Measurements from ENCODE around the gene MARCKSL1. TPM values are rescaled to one million over a fixed set of nuclear protein-coding genes. Genes with fewer than 3 reads are reported as not detected.

The MARCKSL1 gene
- total RNA-seq, 1 experiment from 2014 or later, result 91.5 TPM

GRCh38 chr1:32291708-32292538 is 44.1 kb downstream of the MARCKSL1 start, which contains the start of gene HDAC1:
Gene HDAC1, plus strand, starts transcription at chr1:32292083. Its CDS starts 87 bp downstream, at chr1:32292170.
- intact Hi-C loops (cut with micrococcal nuclease; ENCODE audit: unreplicated experiment), result no loop called here
- Histone ChIP-seq H3K9me2 (ENCODE audit: insufficient read depth) (no peaks in the 10 kb centered on the region), H3K36me3 (ENCODE audit: low read depth) (0 out of 2 replicates have a peak, but pooled peaks cover 4% of the 10 kb centered on the region), H3F3A (ENCODE audit: insufficient read depth, low read depth) (peaks cover 23% of the 10 kb centered on the region; the same call in 1 of the 2 replicates), H3K4me2 (peak within 1 kb of the TSS; percentile 63), H3K27me3 (ENCODE audit: insufficient read depth, low read depth) (no peaks in the 10 kb centered on the region), H2AFZ (peak within 1 kb of the TSS; percentile 95), H3K9me3 (ENCODE audit: insufficient read depth, low read depth) (no peaks in the 10 kb centered on the region), H3K27ac (peak within 1 kb of the TSS; percentile 56), H4K20me1 (ENCODE audit: insufficient read depth) (peaks cover 3% of the 10 kb centered on the region; the same call in 1 of the 2 replicates), H3K4me3 (peak within 1 kb of the TSS; percentile 92), H3K4me1 (replicated peaks; ENCODE audit: insufficient read depth) (peaks cover 34% of the 10 kb centered on the region), H3K79me2 (ENCODE audit: low read depth) (peaks cover 48% of the 10 kb centered on the region)
- POLR2A ChIA-PET (ENCODE audit: unreplicated experiment), result interaction anchor here (0.5 to 0.6 kb wide), 4 partner anchors 47 to 462 kb away, joined by 3 to 13 read pairs (median 6); partner anchors contain the start of genes IQCC and PTP4A2
- CTCF ChIA-PET, result no interaction called here
- BruUV-seq (replicated peaks), result no TSS peak
- peak; percentile 92 to 97 for DNase-seq
- TF ChIP-seq CTCF (conservative IDR thresholded peaks at IDR 0.05), result no peak
- no peak for TF ChIP-seq EZH2 (IDR thresholded peaks at IDR 0.05; ENCODE audit: low read depth)

GRCh38 chr1:32291145-32291707 is 44.8 kb downstream of the MARCKSL1 start:
- Histone ChIP-seq H2AFZ (peak overlapping the region; percentile 86), H3K9me3 (ENCODE audit: insufficient read depth, low read depth) (no peaks in the 10 kb centered on the region), H3K9me2 (ENCODE audit: insufficient read depth) (no peaks in the 10 kb centered on the region), H4K20me1 (ENCODE audit: insufficient read depth) (peaks cover 3% of the 10 kb centered on the region; the same call in 1 of the 2 replicates), H3K27ac (peak overlapping the region; percentile 56), H3K36me3 (ENCODE audit: low read depth) (0 out of 2 replicates have a peak, but pooled peaks cover 4% of the 10 kb centered on the region), H3K4me3 (peak overlapping the region; percentile 92), H3F3A (ENCODE audit: insufficient read depth, low read depth) (peaks cover 23% of the 10 kb centered on the region; the same call in 1 of the 2 replicates), H3K4me2 (peak overlapping the region; percentile 63), H3K27me3 (ENCODE audit: insufficient read depth, low read depth) (no peaks in the 10 kb centered on the region), H3K4me1 (replicated peaks; ENCODE audit: insufficient read depth) (peaks cover 34% of the 10 kb centered on the region), H3K79me2 (ENCODE audit: low read depth) (peaks cover 43% of the 10 kb centered on the region)
- intact Hi-C loops (cut with micrococcal nuclease; ENCODE audit: unreplicated experiment), result no loop called here
- BruUV-seq (replicated peaks), result TSS peak; percentile 87
- ChIA-PET POLR2A (ENCODE audit: unreplicated experiment) (interaction anchor here (0.5 to 0.9 kb wide), 4 partner anchors 46 to 938 kb away, joined by 3 to 19 read pairs (median 8); partner anchors contain the start of genes IQCC and PTP4A2), CTCF (no interaction called here)
- TF ChIP-seq CTCF (conservative IDR thresholded peaks at IDR 0.05) (no peak), EZH2 (IDR thresholded peaks at IDR 0.05; ENCODE audit: low read depth) (no peak)
- DNase-seq, result peak; percentile 18 to 81

GRCh38 chr1:32289256-32289655 is 46.8 kb downstream of the MARCKSL1 start:
- ChIA-PET POLR2A (ENCODE audit: unreplicated experiment) (no interaction called here), CTCF (no interaction called here)
- intact Hi-C loops (cut with micrococcal nuclease; ENCODE audit: unreplicated experiment), result no loop called here

More at GRCh38 chr1:32289256-32289655, 46.8 kb downstream of the MARCKSL1 start:
- Histone ChIP-seq H3K79me2 (ENCODE audit: low read depth) (peaks cover 23% of the 10 kb centered on the region), H2AFZ (no peak overlapping the region), H3K36me3 (ENCODE audit: low read depth) (no peaks in the 10 kb centered on the region), H3K4me3 (no peak overlapping the region), H3F3A (ENCODE audit: insufficient read depth, low read depth) (peaks cover 23% of the 10 kb centered on the region; the same call in 1 of the 2 replicates), H3K9me2 (ENCODE audit: insufficient read depth) (no peaks in the 10 kb centered on the region), H3K9me3 (ENCODE audit: insufficient read depth, low read depth) (no peaks in the 10 kb centered on the region), H3K4me1 (replicated peaks; ENCODE audit: insufficient read depth) (peaks cover 34% of the 10 kb centered on the region), H4K20me1 (ENCODE audit: insufficient read depth) (no peaks in the 10 kb centered on the region), H3K27ac (peak overlapping the region; percentile 8), H3K4me2 (peak overlapping the region; percentile 22), H3K27me3 (ENCODE audit: insufficient read depth, low read depth) (no peaks in the 10 kb centered on the region)
- TF ChIP-seq EZH2 (IDR thresholded peaks at IDR 0.05; ENCODE audit: low read depth), result no peak
- no peak for TF ChIP-seq CTCF (conservative IDR thresholded peaks at IDR 0.05)
- DNase-seq, result peak in 1 of 2 experiments; percentile 68
- no TSS peak for BruUV-seq (replicated peaks)

Data from PC-9 (cell line).